HUES6 (cell line): ENCODE measurements around the gene ZSCAN10.

Source experiments
- H3K27ac ChIP-seq: 2 replicates; pipeline ENCODE4 v1.7.0; 2013; ENCODE audit warnings: low read depth, mild to moderate bottlenecking, low read length, inconsistent platforms
- H3K27me3 ChIP-seq: 2 replicates; pipeline ENCODE4 v1.6.1; 2013; ENCODE audit warnings: low read length; ENCODE audit not compliant: control insufficient read depth, insufficient read depth
- H3K36me3 ChIP-seq: 2 replicates; pipeline ENCODE4 v1.6.1; 2013; ENCODE audit warnings: low read length; ENCODE audit not compliant: control insufficient read depth, insufficient read depth
- H3K4me1 ChIP-seq: 2 replicates; pipeline ENCODE4 v1.6.1; 2013; ENCODE audit warnings: low read length; ENCODE audit not compliant: control insufficient read depth, insufficient read depth
- H3K4me3 ChIP-seq: 2 replicates; pipeline ENCODE4 v1.5.1; 2013; ENCODE audit warnings: low read depth, low read length
- H3K9ac ChIP-seq: one replicate; pipeline ENCODE4 v1.6.1; 2013; ENCODE audit warnings: mild to moderate bottlenecking, low read length
- H3K9me3 ChIP-seq: 2 replicates; pipeline ENCODE4 v1.6.1; 2013; ENCODE audit warnings: low read depth, low read length; ENCODE audit not compliant: control insufficient read depth, insufficient read depth

The ZSCAN10 gene

GRCh38 chr16:3101018-3101840 is 2.1 kb upstream of the ZSCAN10 start:
- Histone ChIP-seq H3K9me3 (no peaks in the 10 kb centered on the region), H3K9ac (peak overlapping the region; percentile 12), H3K36me3 (peaks cover 4% of the 10 kb centered on the region), H3K27ac (peak overlapping the region; percentile 54; the same call in 1 of the 2 replicates), H3K27me3 (no peaks in the 10 kb centered on the region), H3K4me3 (0 out of 2 replicates have a peak overlapping the region, but pooled peaks have one; percentile 4), H3K4me1 (peaks cover 42% of the 10 kb centered on the region)

DNA sequence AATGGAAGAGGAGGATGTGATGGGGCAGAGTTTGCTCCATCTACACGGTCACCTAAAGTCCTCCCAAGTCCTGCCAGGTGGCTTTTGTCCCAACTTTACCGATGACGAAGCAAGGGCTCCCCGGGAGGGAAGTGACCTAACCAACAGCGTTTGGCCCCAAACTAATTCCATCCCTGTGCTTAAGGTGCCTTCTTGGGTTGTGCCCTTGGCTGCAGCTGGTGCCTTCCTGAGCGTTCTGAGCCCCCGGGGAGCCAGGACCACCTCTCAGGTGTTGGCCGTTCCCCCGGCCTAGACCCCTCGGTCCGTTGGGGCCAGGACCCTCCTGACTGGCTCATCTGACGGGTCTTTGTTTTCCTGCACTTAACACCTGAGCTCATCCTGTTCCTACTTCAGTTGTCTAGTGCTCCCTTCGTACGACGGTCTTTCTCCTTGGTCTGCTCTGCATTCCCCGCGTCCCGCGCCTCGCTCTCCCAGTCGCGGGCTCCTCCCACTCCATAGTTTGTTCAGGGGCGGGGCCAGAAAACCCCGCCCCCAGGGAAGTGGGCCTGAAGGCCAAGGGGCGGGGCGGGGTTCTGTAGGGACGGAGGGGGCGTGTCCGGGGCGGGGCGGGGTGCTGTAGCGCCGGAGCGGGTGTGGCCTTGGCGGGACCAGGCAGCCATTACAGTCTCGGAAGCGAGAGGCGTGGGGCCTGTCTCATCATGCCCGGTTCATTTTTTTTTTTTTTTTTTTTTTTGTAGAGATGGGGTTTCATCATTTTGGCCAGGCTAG is 822 bp upstream of the ZSCAN10 start:
- peaks cover 5% of the 10 kb centered on the region for H3K36me3 ChIP-seq
- H3K27ac ChIP-seq, result peak overlapping the region; percentile 93
- no peaks in the 10 kb centered on the region for H3K27me3 ChIP-seq
- H3K4me3 ChIP-seq, result peak overlapping the region; percentile 80
- H3K4me1 ChIP-seq, result peaks cover 45% of the 10 kb centered on the region
- H3K9ac ChIP-seq, result peak overlapping the region; percentile 95
- no peaks in the 10 kb centered on the region for H3K9me3 ChIP-seq

GRCh38 chr16:3099395-3099731 is 269 bp upstream of the ZSCAN10 start:
- peak overlapping the region; percentile 95 for H3K9ac ChIP-seq
- H3K27ac ChIP-seq, result peak overlapping the region; percentile 93
- peak overlapping the region; percentile 80 for H3K4me3 ChIP-seq
- peaks cover 45% of the 10 kb centered on the region for H3K4me1 ChIP-seq
- peaks cover 5% of the 10 kb centered on the region for H3K36me3 ChIP-seq
- no peaks in the 10 kb centered on the region for H3K9me3 ChIP-seq
- no peaks in the 10 kb centered on the region for H3K27me3 ChIP-seq

DNA sequence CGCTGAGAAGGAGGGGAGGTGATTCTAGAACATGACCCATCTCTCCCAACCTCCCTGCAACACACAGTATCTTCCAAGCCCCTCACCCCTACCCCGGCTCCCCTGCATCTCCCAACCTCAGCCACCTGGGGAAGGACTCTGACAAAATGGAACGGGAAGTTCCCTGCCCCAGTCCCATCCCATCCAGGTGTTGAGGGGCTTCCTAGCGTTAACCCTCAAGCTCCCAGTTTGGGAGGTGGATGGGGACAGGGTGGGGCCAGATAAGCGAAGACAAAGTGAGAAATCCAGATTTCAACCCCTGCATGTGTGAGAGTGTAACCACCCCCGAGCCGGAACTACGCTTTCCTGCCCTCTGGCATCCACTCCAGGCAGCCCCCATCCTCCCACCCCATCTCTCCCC is 1.8 kb downstream of the ZSCAN10 start:
- Histone ChIP-seq H3K4me3 (peak overlapping the region; percentile 80), H3K9me3 (no peaks in the 10 kb centered on the region), H3K27me3 (no peaks in the 10 kb centered on the region), H3K27ac (peak overlapping the region; percentile 93), H3K4me1 (peaks cover 38% of the 10 kb centered on the region), H3K36me3 (peaks cover 13% of the 10 kb centered on the region), H3K9ac (peak overlapping the region; percentile 95)

- Histone ChIP-seq H3K9me3 (no peaks in the 10 kb centered on the region), H3K27me3 (no peaks in the 10 kb centered on the region), H3K4me3 (0 out of 2 replicates have a peak overlapping the region, but pooled peaks have one; percentile 18), H3K4me1 (peaks cover 37% of the 10 kb centered on the region), H3K9ac (peak overlapping the region; percentile 17), H3K36me3 (peaks cover 22% of the 10 kb centered on the region), H3K27ac (no peak overlapping the region)
These were observed 2.7 kb downstream of the ZSCAN10 start for GRCh38 chr16:3096362-3096761.

- no peaks in the 10 kb centered on the region for H3K9me3 ChIP-seq
- peak overlapping the region; percentile 17 for H3K9ac ChIP-seq
- no peak overlapping the region for H3K4me3 ChIP-seq
- H3K27ac ChIP-seq, result no peak overlapping the region
- H3K27me3 ChIP-seq, result no peaks in the 10 kb centered on the region
- peaks cover 33% of the 10 kb centered on the region for H3K4me1 ChIP-seq
- H3K36me3 ChIP-seq, result peaks cover 27% of the 10 kb centered on the region
These were observed 3.2 kb downstream of the ZSCAN10 start for GRCh38 chr16:3095869-3096268.

DNA sequence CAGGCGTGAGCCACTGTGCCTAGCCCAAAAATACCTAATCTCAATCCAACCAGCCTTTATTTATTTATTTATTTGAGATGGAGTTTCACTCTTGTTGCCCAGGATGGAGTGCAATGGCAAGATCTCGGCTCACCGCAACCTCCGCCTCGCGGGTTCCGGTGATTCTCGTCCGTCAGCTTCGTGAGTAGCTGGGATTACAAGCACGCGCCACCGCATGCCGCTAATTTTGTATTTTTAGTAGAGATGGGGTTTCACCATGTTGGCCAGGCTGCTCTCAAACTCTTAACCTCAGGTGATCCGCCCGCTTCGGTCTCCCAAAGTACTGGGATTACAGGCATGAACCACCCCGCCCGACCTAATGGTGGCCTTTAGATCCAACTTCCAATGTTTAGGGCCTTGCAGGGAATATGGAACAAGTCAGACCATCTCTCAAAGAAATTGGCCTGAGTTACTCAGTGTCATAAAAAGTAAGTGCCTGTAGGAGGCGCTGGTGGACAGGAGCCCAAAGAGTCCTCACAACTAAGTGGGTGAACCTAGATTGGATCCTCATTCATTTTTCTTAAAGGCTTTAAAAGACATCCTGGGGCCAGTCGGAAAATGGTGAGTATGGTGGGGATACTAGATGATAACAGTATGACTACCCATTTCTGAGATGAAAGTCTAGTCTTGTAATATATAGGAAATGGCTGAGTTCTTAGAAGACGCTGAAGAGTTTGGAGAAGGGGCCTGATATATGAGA is 4.6 kb downstream of the ZSCAN10 start:
- no peaks in the 10 kb centered on the region for H3K9me3 ChIP-seq
- no peak overlapping the region for H3K4me3 ChIP-seq
- peaks cover 25% of the 10 kb centered on the region for H3K4me1 ChIP-seq
- no peak overlapping the region for H3K27ac ChIP-seq
- H3K36me3 ChIP-seq, result peaks cover 41% of the 10 kb centered on the region
- no peak overlapping the region for H3K9ac ChIP-seq
- no peaks in the 10 kb centered on the region for H3K27me3 ChIP-seq

- Histone ChIP-seq H3K27ac (no peak overlapping the region), H3K4me3 (no peak overlapping the region), H3K9ac (no peak overlapping the region), H3K4me1 (peaks cover 23% of the 10 kb centered on the region), H3K27me3 (no peaks in the 10 kb centered on the region), H3K9me3 (no peaks in the 10 kb centered on the region), H3K36me3 (peaks cover 59% of the 10 kb centered on the region)
These were observed 6.6 kb downstream of the ZSCAN10 start for GRCh38 chr16:3092501-3092941.

GRCh38 chr16:3091551-3091950 is 7.5 kb downstream of the ZSCAN10 start:
- no peaks in the 10 kb centered on the region for H3K9me3 ChIP-seq
- H3K9ac ChIP-seq, result no peak overlapping the region
- no peaks in the 10 kb centered on the region for H3K27me3 ChIP-seq
- H3K4me3 ChIP-seq, result no peak overlapping the region
- H3K36me3 ChIP-seq, result peaks cover 58% of the 10 kb centered on the region
- H3K4me1 ChIP-seq, result peaks cover 24% of the 10 kb centered on the region
- H3K27ac ChIP-seq, result no peak overlapping the region

DNA sequence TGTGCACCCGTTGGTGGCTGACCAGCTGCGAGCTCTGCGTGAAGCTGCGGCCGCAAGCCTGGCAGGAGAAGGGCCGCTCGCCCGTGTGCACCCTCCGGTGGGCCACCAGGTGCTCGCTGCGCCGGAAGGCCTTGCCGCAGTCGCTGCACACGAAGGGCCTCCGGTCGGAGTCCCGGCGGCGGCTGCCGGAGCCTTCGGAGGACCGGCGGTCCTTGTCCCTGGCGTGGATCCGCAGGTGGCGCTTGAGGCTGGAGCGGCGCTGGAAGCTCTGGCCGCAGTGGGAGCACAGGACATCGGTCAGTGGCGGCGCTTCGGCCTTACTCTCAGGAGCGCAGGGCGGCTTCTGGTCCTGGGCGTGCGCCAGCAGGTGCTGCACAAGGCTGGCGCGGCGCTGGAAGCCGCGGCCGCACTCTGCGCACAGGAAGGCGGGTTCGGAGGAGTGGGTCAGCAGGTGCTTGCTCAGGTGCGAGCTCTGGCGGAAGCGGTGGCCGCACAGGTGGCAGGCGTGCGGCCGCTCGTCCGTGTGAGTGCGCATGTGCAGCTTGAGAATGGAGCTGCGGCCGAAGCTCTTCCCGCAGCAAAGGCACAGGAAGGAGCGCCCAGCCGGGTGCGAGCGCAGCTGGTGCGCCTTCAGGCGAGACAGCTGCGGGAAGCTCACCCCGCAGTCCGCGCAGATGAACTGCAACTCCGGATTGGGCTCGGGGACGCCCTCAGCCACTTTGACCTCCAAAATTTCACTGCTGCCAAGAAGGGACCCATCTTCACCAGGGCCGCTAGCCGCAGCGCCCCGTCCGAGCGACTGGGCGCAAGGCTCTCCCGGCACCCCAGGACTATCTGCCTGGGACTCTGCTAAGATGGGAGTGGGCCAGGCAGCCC is 9.1 kb downstream of the ZSCAN10 start:
- Histone ChIP-seq H3K4me1 (peaks cover 17% of the 10 kb centered on the region), H3K27ac (no peak overlapping the region), H3K9ac (no peak overlapping the region), H3K36me3 (peaks cover 54% of the 10 kb centered on the region), H3K9me3 (no peaks in the 10 kb centered on the region), H3K27me3 (no peaks in the 10 kb centered on the region), H3K4me3 (no peak overlapping the region)
